Osteoblast (primary cell): ENCODE measurements around the gene TOP3B. TPM values are rescaled to one million over a fixed set of nuclear protein-coding genes. Genes with fewer than 3 reads are reported as not detected.

Source experiments
- DNase-seq: peaks from one replicate; pipeline ENCODE4 v3.0.0; 2011; ENCODE audit warnings: low spot score, mixed read lengths; ENCODE audit not compliant: insufficient read length; ENCODE audit errors: missing footprints
- H2AFZ ChIP-seq: 2 replicates; pipeline ENCODE4 v1.6.0; 2011; ENCODE audit warnings: mild to moderate bottlenecking, low read length
- H3K27ac ChIP-seq: 2 replicates; pipeline ENCODE4 v1.5.1; 2011; ENCODE audit warnings: mild to moderate bottlenecking, low read depth, low read length, moderate library complexity
- H3K27me3 ChIP-seq: 2 replicates; pipeline ENCODE4 v1.6.0; 2012; ENCODE audit warnings: mild to moderate bottlenecking, control low read depth, inconsistent platforms, low read length, moderate library complexity; ENCODE audit not compliant: insufficient read depth
- H3K36me3 ChIP-seq: 2 replicates; pipeline ENCODE4 v1.5.1; 2011; ENCODE audit warnings: mild to moderate bottlenecking, low read length, control low read depth, moderate library complexity; ENCODE audit not compliant: insufficient read depth
- H3K4me1 ChIP-seq: 2 replicates; pipeline ENCODE4 v1.5.1; 2011; ENCODE audit warnings: mild to moderate bottlenecking, low read length, control low read depth, moderate library complexity; ENCODE audit not compliant: insufficient read depth
- H3K4me2 ChIP-seq: 2 replicates; pipeline ENCODE4 v1.6.0; 2011; ENCODE audit warnings: mild to moderate bottlenecking, low read length; ENCODE audit not compliant: insufficient read depth
- H3K4me3 ChIP-seq: fragments of 200-600 bp; sonication (generic); 3 replicates; pipeline ENCODE4 v1.5.1; 2012; ENCODE audit warnings: mild to moderate bottlenecking, low read length, inconsistent platforms; ENCODE audit not compliant: insufficient read depth
- H3K79me2 ChIP-seq: 2 replicates; pipeline ENCODE4 v1.6.0; 2012; ENCODE audit warnings: mild to moderate bottlenecking, low read length, control low read depth, inconsistent platforms; ENCODE audit not compliant: insufficient read depth
- H3K9me3 ChIP-seq: 2 replicates; pipeline ENCODE4 v1.5.1; 2011; ENCODE audit warnings: low read depth, low read length, control low read depth
- H4K20me1 ChIP-seq: 2 replicates; pipeline ENCODE4 v1.6.0; 2012; ENCODE audit warnings: mild to moderate bottlenecking, low read length, control low read depth; ENCODE audit not compliant: insufficient read depth
- CTCF ChIP-seq: IDR thresholded peaks from 2 replicates; pipeline ENCODE4 v1.5.1; 2011; ENCODE audit warnings: mild to moderate bottlenecking, low read depth, low read length, moderate library complexity; ENCODE audit errors: extremely low read depth
- total RNA-seq: library from RNA; depleted of rRNA; stranded (reverse); fragments of >200 nt; gene quantifications from 2 replicates; pipeline ENCODE4 v1.2.3, GENCODE V29; 2012

TOP3B gene
- total RNA-seq, 1 donor: 27.9 TPM

- peaks cover 3% of the 10 kb centered on the region for H3K27me3 ChIP-seq
- no peak overlapping the region for H3K4me2 ChIP-seq
- H3K4me1 ChIP-seq: no peaks in the 10 kb centered on the region
- no peaks in the 10 kb centered on the region for H3K9me3 ChIP-seq
- no peaks in the 10 kb centered on the region for H3K79me2 ChIP-seq
- TF ChIP-seq CTCF: no peak
- H4K20me1 ChIP-seq: no peaks in the 10 kb centered on the region
- no peak overlapping the region for H2AFZ ChIP-seq
- DNase-seq: no peak
- H3K36me3 ChIP-seq: no peaks in the 10 kb centered on the region
- H3K4me3 ChIP-seq: no peak overlapping the region
- H3K27ac ChIP-seq: no peak overlapping the region
Observed at GRCh38 chr22:22009661-22010060, 27.1 kb upstream of the TOP3B start.

GRCh38 chr22:22006596-22006990 lies 24.0 kb upstream of the TOP3B start:
- TF ChIP-seq CTCF: no peak
- Histone ChIP-seq H3K27me3 (peaks cover 3% of the 10 kb centered on the region), H3K27ac (no peak overlapping the region), H4K20me1 (no peaks in the 10 kb centered on the region), H3K79me2 (no peaks in the 10 kb centered on the region), H3K9me3 (no peaks in the 10 kb centered on the region), H3K4me3 (no peak overlapping the region), H3K36me3 (no peaks in the 10 kb centered on the region), H2AFZ (no peak overlapping the region), H3K4me1 (no peaks in the 10 kb centered on the region), H3K4me2 (no peak overlapping the region)
- no peak for DNase-seq

- TF ChIP-seq CTCF: no peak
- H3K27me3 ChIP-seq: peaks cover 4% of the 10 kb centered on the region
- no peak overlapping the region for H3K27ac ChIP-seq
- H4K20me1 ChIP-seq: no peaks in the 10 kb centered on the region
- H3K36me3 ChIP-seq: no peaks in the 10 kb centered on the region
- H2AFZ ChIP-seq: no peak overlapping the region
- H3K9me3 ChIP-seq: no peaks in the 10 kb centered on the region
- H3K4me2 ChIP-seq: no peak overlapping the region
- H3K79me2 ChIP-seq: no peaks in the 10 kb centered on the region
- no peaks in the 10 kb centered on the region for H3K4me1 ChIP-seq
- no peak for DNase-seq
- no peak overlapping the region for H3K4me3 ChIP-seq
Observed at GRCh38 chr22:22005945-22006595, 23.5 kb upstream of the TOP3B start.

- H3K9me3 ChIP-seq: no peaks in the 10 kb centered on the region
- no peak for TF ChIP-seq CTCF
- H3K4me1 ChIP-seq: no peaks in the 10 kb centered on the region
- H3K4me2 ChIP-seq: no peak overlapping the region
- no peak for DNase-seq
- no peak overlapping the region for H2AFZ ChIP-seq
- no peaks in the 10 kb centered on the region for H3K79me2 ChIP-seq
- no peak overlapping the region for H3K4me3 ChIP-seq
- no peaks in the 10 kb centered on the region for H4K20me1 ChIP-seq
- H3K27ac ChIP-seq: no peak overlapping the region
- H3K36me3 ChIP-seq: no peaks in the 10 kb centered on the region
- peaks cover 8% of the 10 kb centered on the region for H3K27me3 ChIP-seq
Observed at GRCh38 chr22:22003233-22003632, 20.6 kb upstream of the TOP3B start.
